ENCODE results near the gene HAUS3.

GRCh38 chr4:2270341-2271165, 28.6 kb upstream of the HAUS3 start:
- TF ChIP-seq POLR2A (IDR thresholded peaks at IDR 0.05), result no peak
- no peak for TF ChIP-seq CTCF (IDR thresholded peaks at IDR 0.05)

Data from testis (tissue), 2 donors.